ENCODE results near the gene TSPAN9. TPM values are rescaled to one million over a fixed set of nuclear protein-coding genes. Genes with fewer than 3 reads are reported as not detected.

TSPAN9 gene
- total RNA-seq, 3 donors from 2014 or later: 4.7 to 28.4 (median 8.5) TPM

DNA sequence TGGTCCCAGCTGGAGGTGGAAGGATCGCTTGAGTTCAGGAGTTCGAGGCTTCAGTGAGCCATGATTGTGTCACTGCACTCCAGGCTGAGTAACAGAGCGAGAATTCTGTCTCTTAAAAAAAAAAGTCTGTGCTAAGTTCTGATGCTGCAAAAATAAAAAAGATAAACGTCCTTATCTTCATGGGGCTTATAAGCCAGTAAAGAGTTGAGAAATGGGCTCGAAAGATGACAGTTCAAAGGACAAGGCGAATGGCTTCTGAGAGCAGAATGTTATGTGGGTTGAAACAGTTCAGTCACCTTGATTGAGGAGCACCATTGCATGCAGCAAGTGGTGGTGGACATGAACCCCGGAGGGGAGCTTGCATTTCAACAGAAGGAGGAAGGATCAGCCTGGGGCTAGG, 4.7 kb downstream of the TSPAN9 start:
- H3K4me1 ChIP-seq (ENCODE audit: low read depth): no peaks in the 10 kb centered on the region
- intact Hi-C loops (cut with DNase I, micrococcal nuclease): no loop called here
- no peak for DNase-seq

DNA sequence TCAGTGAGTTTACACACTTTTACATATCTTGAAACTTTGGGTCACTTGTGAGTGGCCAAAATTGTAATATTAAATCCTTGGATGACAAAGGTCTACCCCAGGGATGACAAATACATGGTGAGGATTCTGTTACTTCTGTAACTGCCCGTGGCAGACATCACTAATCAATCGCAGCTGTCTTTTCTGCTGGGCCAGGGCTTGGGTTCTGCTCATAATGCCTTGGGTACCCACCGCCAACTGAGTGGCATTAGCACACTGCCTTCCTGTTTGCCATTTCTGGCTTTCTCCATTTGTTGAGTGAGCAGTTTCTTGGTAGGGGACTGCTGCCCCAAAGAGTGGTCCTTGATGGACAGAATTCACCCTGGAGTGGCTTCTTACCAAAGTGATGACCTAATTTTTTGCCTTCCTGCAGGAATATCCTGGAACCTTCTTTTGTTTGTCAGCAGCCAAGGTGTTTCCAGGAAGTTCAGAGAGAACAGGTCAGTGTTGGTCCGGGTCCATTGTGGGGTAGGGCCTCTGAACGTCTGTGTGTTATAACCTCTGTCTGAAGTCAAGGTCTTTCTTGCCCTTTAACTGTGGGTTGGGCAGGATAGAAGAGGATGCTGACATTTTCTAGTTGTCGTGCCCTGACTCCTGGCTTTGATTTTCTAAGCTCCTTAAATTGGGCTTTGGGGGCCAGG, 6.2 kb downstream of the TSPAN9 start:
- H3K36me3 ChIP-seq (ENCODE audit: low read depth): no peaks in the 10 kb centered on the region
- intact Hi-C loops (cut with DNase I, micrococcal nuclease): no loop called here
- no peaks in the 10 kb centered on the region for H3K9me3 ChIP-seq
- ATAC-seq (peak; percentile 31), DNase-seq (no peak)
- TF ChIP-seq, protein P1, sequence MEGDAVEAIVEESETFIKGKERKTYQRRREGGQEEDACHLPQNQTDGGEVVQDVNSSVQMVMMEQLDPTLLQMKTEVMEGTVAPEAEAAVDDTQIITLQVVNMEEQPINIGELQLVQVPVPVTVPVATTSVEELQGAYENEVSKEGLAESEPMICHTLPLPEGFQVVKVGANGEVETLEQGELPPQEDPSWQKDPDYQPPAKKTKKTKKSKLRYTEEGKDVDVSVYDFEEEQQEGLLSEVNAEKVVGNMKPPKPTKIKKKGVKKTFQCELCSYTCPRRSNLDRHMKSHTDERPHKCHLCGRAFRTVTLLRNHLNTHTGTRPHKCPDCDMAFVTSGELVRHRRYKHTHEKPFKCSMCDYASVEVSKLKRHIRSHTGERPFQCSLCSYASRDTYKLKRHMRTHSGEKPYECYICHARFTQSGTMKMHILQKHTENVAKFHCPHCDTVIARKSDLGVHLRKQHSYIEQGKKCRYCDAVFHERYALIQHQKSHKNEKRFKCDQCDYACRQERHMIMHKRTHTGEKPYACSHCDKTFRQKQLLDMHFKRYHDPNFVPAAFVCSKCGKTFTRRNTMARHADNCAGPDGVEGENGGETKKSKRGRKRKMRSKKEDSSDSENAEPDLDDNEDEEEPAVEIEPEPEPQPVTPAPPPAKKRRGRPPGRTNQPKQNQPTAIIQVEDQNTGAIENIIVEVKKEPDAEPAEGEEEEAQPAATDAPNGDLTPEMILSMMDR (IDR thresholded peaks at IDR 0.05): no peak
- no peak overlapping the region for H3K4me3 ChIP-seq
- H3K4me1 ChIP-seq (ENCODE audit: low read depth): no peaks in the 10 kb centered on the region

More for the DNA sequence above, 4.7 kb downstream of the TSPAN9 start:
- no peak for ATAC-seq
- Histone ChIP-seq H3K4me3 (no peak overlapping the region), H3K36me3 (ENCODE audit: low read depth) (no peaks in the 10 kb centered on the region), H3K9me3 (no peaks in the 10 kb centered on the region)
- TF ChIP-seq, protein P1 (IDR thresholded peaks at IDR 0.05): no peak

DNA sequence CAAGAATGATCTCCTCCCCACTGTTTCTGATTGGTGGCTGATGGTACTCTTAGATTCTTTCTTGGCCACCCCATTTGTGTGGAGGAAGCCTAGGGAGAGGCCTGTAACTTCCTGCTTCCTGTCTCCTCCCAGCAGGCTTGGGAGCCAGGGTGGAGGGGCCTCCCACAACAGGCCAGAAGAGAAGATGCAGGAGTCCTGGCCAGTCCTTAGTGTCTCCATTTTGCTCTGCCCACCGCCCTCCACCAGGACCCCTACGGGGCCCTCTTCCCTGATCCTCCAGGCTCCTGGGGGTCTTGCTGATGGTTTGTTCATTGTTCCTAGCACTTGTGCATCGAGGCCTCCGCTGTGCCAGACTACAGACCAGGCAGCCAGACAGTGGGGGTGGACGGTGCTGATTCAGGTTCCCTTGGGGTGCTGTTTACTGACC, 6.8 kb downstream of the TSPAN9 start:
- Histone ChIP-seq H3K9me3 (no peaks in the 10 kb centered on the region), H3K36me3 (ENCODE audit: low read depth) (no peaks in the 10 kb centered on the region), H3K4me3 (no peak overlapping the region), H3K4me1 (ENCODE audit: low read depth) (no peaks in the 10 kb centered on the region)
- ATAC-seq (peak; percentile 41), DNase-seq (no peak)
- intact Hi-C loops (cut with DNase I, micrococcal nuclease): no loop called here
- TF ChIP-seq, protein P1 (IDR thresholded peaks at IDR 0.05): no peak

DNA sequence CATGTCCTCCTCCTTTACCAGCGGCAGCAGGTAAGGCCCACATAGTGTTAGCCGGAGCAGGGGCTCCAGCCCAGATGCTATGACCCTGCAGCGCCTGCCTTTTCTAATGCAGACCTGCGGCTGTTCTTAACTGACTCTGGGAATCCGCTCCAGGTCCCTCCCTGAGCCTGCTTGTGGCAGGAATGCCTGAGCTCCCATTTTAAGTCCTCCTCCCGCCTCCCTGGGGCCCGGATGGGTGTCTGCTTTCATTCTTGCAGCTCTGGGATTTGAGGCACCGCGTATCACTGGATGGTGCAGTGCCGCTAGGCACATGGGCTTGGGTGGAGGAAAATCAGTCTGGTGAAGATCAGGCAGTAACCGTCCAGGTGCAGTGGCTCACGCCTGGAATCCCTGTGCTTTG, 7.6 kb downstream of the TSPAN9 start:
- H3K36me3 ChIP-seq (ENCODE audit: low read depth): no peaks in the 10 kb centered on the region
- TF ChIP-seq, protein P1 (IDR thresholded peaks at IDR 0.05): no peak
- DNase-seq (no peak), ATAC-seq (no peak)
- no peaks in the 10 kb centered on the region for H3K9me3 ChIP-seq
- H3K4me3 ChIP-seq: no peak overlapping the region
- intact Hi-C loops (cut with DNase I, micrococcal nuclease): no loop called here
- H3K4me1 ChIP-seq (ENCODE audit: low read depth): no peaks in the 10 kb centered on the region

DNA sequence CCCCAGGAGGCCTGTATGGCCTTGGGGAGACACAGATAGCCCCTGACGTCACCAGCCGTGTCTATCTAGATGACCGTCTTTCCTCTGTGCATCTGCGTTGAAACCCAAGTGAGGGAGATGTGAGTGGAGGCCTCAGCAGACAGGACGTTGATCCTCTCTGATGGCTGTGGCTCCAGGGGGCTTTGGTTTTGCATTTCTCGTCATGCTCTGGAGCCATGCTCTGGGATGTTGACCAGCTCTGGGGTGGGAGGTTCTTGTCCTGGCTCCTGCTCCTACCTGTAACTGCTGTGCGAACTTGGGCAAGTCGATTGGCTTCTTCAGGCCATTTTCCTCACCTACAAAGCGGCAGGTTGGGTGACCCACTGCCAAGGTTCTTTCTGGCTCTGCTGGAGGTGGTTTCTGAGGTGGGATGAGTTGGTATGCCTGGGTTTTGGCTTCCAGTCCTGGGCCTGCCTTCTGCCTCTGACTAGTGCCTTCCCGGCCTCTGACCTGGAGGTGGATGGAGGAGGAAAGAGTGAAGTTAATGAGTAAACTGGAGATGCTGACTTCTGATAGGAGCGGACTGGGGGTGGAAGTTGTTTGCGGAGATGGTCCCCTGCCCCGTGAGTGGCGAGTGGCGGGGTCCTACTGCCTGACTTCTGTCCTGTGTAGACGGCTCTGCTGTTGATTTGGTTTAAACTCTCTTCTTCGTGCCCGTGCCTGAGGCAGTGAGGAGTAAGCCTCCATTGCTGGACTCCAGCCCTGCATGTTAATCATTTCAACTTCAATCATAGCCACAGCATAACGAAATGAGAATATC, 8.4 kb downstream of the TSPAN9 start:
- no peaks in the 10 kb centered on the region for H3K4me1 ChIP-seq (ENCODE audit: low read depth)

More for the DNA sequence above, 8.4 kb downstream of the TSPAN9 start:
- TF ChIP-seq, protein P1 (IDR thresholded peaks at IDR 0.05): no peak
- H3K36me3 ChIP-seq (ENCODE audit: low read depth): no peaks in the 10 kb centered on the region
- no peak overlapping the region for H3K4me3 ChIP-seq
- intact Hi-C loops (cut with DNase I, micrococcal nuclease): no loop called here
- H3K9me3 ChIP-seq: no peaks in the 10 kb centered on the region
- ATAC-seq (peak; percentile 60), DNase-seq (no peak)

Measured in mucosa of descending colon (tissue), 3 donors.